ENCODE measurements around the gene SLC13A4.
"Not testable (repeated sequence)": the region's sequence is repeated elsewhere in the genome, so short reads cannot be mapped to it uniquely, and the experiment has no call there.

Gene SLC13A4

DNA sequence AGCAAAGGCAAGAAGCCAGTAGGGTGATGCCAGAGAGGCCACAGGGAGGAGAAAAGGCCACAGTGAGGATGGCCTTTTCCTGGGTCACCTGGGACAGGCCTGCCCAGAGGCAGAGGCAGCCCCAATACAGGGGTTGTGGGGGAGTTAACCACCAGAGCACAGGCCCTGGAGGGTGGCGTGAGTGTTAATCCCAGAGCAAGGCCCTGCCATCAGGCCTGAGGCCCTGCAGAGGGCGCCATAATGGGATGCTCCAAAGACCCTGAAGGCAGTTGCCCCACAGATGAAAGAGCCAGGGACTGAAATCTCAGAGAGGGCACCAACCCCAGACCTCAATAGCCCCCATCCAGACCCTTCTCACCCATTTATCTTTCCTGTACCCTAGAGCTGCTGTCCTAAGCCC lies 23.9 kb downstream of the SLC13A4 start:
- TF ChIP-seq, protein P1, sequence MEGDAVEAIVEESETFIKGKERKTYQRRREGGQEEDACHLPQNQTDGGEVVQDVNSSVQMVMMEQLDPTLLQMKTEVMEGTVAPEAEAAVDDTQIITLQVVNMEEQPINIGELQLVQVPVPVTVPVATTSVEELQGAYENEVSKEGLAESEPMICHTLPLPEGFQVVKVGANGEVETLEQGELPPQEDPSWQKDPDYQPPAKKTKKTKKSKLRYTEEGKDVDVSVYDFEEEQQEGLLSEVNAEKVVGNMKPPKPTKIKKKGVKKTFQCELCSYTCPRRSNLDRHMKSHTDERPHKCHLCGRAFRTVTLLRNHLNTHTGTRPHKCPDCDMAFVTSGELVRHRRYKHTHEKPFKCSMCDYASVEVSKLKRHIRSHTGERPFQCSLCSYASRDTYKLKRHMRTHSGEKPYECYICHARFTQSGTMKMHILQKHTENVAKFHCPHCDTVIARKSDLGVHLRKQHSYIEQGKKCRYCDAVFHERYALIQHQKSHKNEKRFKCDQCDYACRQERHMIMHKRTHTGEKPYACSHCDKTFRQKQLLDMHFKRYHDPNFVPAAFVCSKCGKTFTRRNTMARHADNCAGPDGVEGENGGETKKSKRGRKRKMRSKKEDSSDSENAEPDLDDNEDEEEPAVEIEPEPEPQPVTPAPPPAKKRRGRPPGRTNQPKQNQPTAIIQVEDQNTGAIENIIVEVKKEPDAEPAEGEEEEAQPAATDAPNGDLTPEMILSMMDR (IDR thresholded peaks at IDR 0.05; ENCODE audit: insufficient read depth, low read depth, low read length, missing control alignments), result no peak
- DNase-seq (ENCODE audit: low read depth), result no peak
- H3K4me3 ChIP-seq (ENCODE audit: low read length), result no peak overlapping the region

DNA sequence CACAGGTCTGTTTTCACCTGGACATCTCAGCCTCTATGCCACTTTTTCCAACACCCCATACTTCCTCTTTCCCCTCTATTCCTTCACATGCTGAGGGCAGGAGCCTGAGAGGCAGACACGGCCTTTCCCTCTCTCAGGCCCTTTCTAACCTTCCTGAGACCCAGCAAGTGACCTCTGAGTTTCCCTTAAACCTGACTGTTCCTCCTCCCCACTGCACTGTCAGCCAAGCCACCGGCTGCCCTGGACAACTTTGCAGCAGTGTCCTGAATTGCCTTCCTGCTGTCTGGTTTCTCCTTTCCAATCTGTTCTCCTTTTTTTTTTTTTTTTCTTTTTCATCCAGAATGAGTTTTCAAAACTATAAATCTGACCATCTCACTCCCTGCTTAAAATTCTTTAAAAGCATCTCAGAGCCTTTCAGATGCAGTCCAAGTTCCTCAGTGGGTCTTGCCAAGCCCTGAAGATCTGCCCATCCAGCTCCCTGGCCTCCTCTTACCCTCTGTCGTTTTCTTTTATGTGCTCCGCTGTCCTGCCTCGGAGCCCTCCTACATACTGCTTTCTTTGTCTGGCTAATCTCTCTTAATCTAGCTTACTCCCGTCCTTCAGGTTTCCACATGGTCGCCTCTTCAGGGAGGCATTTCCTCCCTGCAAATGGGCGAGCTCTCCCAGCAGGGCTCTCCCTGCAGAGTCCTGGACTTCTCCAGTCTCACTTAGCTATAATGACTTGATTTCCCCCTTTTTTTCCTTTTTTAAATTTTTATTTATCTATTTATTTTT lies 30.5 kb downstream of the SLC13A4 start:
- H3K4me3 ChIP-seq (ENCODE audit: low read length), result no peak overlapping the region
- TF ChIP-seq, protein P1 (IDR thresholded peaks at IDR 0.05; ENCODE audit: insufficient read depth, low read depth, low read length, missing control alignments), result no peak
- DNase-seq (ENCODE audit: low read depth), result no peak

DNA sequence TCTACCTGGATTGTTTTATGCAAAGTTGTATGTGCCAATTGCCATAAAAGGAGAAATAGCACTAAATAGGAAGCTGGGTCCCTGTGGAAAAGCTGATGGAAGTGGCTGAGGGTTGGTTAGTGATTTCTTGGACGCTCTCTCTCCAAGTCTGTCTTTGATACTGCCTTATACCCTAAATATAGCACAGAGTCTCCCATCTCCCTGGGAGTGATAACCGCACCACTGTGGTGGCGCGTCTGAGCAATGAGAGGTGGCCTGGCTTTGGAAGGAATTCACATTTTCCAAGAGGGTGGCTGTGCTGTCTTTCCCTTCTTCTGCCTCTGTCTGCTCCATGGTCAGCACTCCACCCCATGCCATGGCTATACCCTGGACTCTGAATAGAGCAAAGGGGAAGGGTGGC lies 34.4 kb downstream of the SLC13A4 start:
- no peak for DNase-seq (ENCODE audit: low read depth)
- H3K4me3 ChIP-seq (ENCODE audit: low read length), result no peak overlapping the region
- TF ChIP-seq, protein P1 (IDR thresholded peaks at IDR 0.05; ENCODE audit: insufficient read depth, low read depth, low read length, missing control alignments), result no peak

DNA sequence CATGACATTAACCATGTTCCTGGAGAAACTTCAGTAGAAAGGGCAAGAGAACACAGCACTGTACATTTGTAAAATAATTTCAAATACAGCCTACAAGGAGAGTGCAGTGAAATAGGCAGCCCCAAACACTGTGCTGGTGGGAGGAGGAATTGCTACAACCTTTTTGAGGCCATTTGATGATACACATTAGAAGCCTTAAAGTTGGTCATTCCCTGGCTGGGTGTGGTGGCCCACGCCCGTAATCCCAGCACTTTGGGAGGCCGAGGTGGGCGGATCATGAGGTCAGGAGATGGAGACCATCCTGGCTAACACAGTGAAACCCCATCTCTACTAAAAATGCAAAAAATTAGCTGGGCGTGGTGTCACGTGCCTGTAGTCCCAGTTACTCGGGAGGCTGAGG lies 35.4 kb downstream of the SLC13A4 start:
- not testable (repeated sequence) for H3K4me3 ChIP-seq (ENCODE audit: low read length)

DNA sequence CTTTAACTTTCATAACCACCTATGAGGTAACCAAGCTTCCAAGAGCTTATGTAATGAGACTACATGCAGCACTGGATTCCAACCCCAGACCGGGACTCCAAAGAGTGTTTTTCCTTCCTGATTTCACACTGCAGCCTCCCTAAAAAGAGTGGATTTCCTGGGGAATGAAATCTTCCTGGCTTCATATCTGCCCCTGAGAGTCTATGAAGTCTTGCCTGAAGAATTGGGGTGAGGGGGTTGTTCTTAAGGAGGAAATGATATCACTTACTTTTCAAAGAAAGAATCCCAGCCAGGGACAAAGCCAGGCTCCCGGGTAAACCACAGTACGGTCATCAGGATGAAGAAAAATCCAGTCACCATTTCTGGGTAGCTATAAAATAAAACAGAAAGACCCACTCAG lies 35.9 kb downstream of the SLC13A4 start:
- TF ChIP-seq, protein P1 (IDR thresholded peaks at IDR 0.05; ENCODE audit: insufficient read depth, low read depth, low read length, missing control alignments), result no peak
- H3K4me3 ChIP-seq (ENCODE audit: low read length), result no peak overlapping the region
- no peak for DNase-seq (ENCODE audit: low read depth)

More for the DNA sequence above, 35.4 kb downstream of the SLC13A4 start:
- not testable (repeated sequence) for DNase-seq (ENCODE audit: low read depth)

DNA sequence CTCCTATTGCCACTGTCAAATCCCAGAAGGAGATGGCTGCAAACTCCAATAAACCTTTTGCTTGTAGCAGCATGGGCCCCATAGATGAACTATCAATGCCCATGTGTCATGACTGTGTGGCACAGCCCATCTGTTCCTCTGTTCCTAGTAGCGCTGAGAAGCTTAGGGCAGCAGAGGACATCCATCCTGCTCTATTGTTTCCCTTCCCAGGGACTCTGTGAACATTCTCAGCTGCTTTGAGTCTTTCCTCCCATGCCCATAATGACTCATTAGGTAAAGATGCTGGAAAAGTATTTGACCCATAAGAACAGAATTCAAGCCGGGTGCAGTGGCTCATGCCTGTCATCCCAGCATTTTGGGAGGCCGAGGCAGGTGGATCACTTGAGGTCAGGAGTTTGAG lies 37.4 kb downstream of the SLC13A4 start:
- no peak for DNase-seq (ENCODE audit: low read depth)
- no peak overlapping the region for H3K4me3 ChIP-seq (ENCODE audit: low read length)
- TF ChIP-seq, protein P1 (IDR thresholded peaks at IDR 0.05; ENCODE audit: insufficient read depth, low read depth, low read length, missing control alignments), result no peak

DNA sequence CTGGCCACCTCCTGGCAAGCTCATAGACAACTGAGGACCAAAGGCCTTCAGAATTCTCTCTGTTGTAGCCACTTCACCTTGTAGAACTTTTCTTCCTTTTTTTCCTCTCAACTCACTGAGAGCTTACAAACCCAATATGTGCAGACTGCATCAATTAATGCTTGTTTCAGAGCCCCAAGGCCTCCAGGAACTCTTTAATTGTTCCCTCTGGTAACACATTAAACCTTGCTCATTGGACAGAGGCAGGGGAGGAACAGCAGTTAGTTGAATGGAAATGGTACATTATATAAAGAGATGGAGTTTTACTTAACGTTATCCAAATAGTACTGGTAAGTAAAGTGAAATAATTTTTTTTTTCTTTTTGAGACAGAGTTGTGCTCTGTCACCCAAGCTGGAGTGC lies 40.5 kb downstream of the SLC13A4 start:
- H3K4me3 ChIP-seq (ENCODE audit: low read length), result no peak overlapping the region
- DNase-seq (ENCODE audit: low read depth), result no peak
- TF ChIP-seq, protein P1 (IDR thresholded peaks at IDR 0.05; ENCODE audit: insufficient read depth, low read depth, low read length, missing control alignments), result no peak
